Measurements from ENCODE around the gene ASCC1.
"Not testable (repeated sequence)": the region's sequence is repeated elsewhere in the genome, so short reads cannot be mapped to it uniquely, and the experiment has no call there.

The ASCC1 gene

GRCh38 chr10:72171175-72171630 is 44.9 kb downstream of the ASCC1 start:
- no peak for DNase-seq (ENCODE audit: low spot score in 2 of 2)
- no peak overlapping the region for H3K4me3 Mint-ChIP-seq
- no peaks in the 10 kb centered on the region for H3K27me3 Mint-ChIP-seq
- peaks cover 2% of the 10 kb centered on the region for H3K36me3 Mint-ChIP-seq (ENCODE audit: insufficient read depth)
- H3K9me3 Mint-ChIP-seq, result no peaks in the 10 kb centered on the region
- H3K27ac Mint-ChIP-seq (ENCODE audit: low read depth), result peak overlapping the region; percentile 78
- peaks cover 6% of the 10 kb centered on the region for H3K4me1 Mint-ChIP-seq
- ATAC-seq (replicated peaks; ENCODE audit: extremely low read depth, poor library complexity, severe bottlenecking), result no peak

- Mint-ChIP-seq H3K4me3 (no peak overlapping the region), H3K9me3 (no peaks in the 10 kb centered on the region), H3K27me3 (no peaks in the 10 kb centered on the region), H3K36me3 (ENCODE audit: insufficient read depth) (peaks cover 2% of the 10 kb centered on the region), H3K27ac (ENCODE audit: low read depth) (peak overlapping the region; percentile 78), H3K4me1 (peaks cover 6% of the 10 kb centered on the region)
- ATAC-seq (replicated peaks; ENCODE audit: extremely low read depth, poor library complexity, severe bottlenecking) (no peak), DNase-seq (ENCODE audit: low spot score in 2 of 2) (no peak)
Observed at GRCh38 chr10:72170733-72171132, 45.3 kb downstream of the ASCC1 start.

DNA sequence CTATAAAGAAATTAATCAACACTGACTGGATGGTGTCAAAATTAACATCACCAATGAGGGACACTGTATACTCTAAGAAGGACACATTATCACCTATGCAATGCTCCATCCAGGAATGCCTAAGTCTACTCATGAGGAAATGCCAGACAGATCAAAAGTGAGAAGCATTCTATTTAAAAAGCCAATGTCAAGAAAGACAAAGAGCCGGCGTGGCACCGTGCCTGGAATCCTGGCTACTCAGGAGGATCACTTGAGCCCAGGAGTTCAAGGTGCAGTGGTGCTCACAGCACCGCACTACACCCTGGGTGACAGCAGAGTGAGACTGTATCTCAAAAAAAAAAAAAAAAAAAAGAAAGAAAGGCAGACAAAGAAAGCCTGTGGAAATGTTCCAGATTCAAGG is 45.8 kb downstream of the ASCC1 start:
- Mint-ChIP-seq H3K9me3 (no peaks in the 10 kb centered on the region), H3K27me3 (no peaks in the 10 kb centered on the region)
- DNase-seq (ENCODE audit: low spot score in 2 of 2), result no peak

DNA sequence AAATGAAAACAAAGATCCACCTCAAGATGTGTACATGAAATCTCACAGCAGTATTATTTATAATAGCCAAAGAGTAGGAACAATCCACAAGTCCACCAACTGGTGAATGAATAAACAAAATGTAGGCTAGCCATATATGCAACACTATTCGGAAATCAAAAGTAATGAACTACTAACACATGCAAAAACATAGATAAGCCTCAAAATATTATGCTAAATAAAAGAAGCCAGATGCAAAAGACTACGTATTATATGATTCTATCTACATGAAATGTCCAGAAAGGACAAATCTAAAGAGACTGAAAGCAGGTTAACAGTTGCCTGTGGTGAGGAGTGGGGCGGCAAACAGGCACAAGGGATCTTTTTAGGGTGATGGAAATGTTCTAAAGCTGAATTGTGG is 49.0 kb downstream of the ASCC1 start:
- no peaks in the 10 kb centered on the region for H3K9me3 Mint-ChIP-seq
- H3K4me1 Mint-ChIP-seq, result peaks cover 6% of the 10 kb centered on the region
- H3K27me3 Mint-ChIP-seq, result no peaks in the 10 kb centered on the region
- peaks cover 2% of the 10 kb centered on the region for H3K36me3 Mint-ChIP-seq (ENCODE audit: insufficient read depth)
- H3K27ac Mint-ChIP-seq (ENCODE audit: low read depth), result no peak overlapping the region
- ATAC-seq (replicated peaks; ENCODE audit: extremely low read depth, poor library complexity, severe bottlenecking), result no peak
- H3K4me3 Mint-ChIP-seq, result no peak overlapping the region
- DNase-seq (ENCODE audit: low spot score in 2 of 2), result no peak

More for the DNA sequence above, 45.8 kb downstream of the ASCC1 start:
- no peak overlapping the region for H3K4me3 Mint-ChIP-seq
- peak overlapping the region; percentile 69 for H3K27ac Mint-ChIP-seq (ENCODE audit: low read depth)
- peaks cover 6% of the 10 kb centered on the region for H3K4me1 Mint-ChIP-seq
- ATAC-seq (replicated peaks; ENCODE audit: extremely low read depth, poor library complexity, severe bottlenecking), result no peak
- H3K36me3 Mint-ChIP-seq (ENCODE audit: insufficient read depth), result peaks cover 2% of the 10 kb centered on the region

DNA sequence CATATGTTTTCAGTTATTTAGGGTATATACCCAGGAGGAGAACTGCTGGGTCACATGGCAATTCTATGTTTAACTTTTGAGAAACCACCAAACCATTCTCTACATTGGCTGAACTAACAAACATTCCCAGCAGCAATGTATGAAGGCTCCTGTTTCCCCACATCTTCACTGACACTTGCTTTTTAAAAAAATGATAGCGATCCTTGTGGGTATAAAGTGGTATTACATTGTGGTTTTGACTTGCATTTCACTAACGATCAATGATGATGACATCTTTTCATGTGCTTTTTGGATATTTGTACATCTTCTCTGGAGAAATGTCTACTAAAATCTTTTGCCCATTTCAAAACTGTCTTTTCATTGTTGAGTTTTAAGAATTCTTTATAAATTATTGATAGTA is 51.5 kb downstream of the ASCC1 start:
- Mint-ChIP-seq H3K9me3 (no peaks in the 10 kb centered on the region), H3K4me1 (no peaks in the 10 kb centered on the region), H3K4me3 (no peak overlapping the region), H3K36me3 (ENCODE audit: insufficient read depth) (peaks cover 4% of the 10 kb centered on the region), H3K27ac (ENCODE audit: low read depth) (no peak overlapping the region), H3K27me3 (no peaks in the 10 kb centered on the region)
- ATAC-seq (replicated peaks; ENCODE audit: extremely low read depth, poor library complexity, severe bottlenecking), result no peak
- no peak for DNase-seq (ENCODE audit: low spot score in 2 of 2)

DNA sequence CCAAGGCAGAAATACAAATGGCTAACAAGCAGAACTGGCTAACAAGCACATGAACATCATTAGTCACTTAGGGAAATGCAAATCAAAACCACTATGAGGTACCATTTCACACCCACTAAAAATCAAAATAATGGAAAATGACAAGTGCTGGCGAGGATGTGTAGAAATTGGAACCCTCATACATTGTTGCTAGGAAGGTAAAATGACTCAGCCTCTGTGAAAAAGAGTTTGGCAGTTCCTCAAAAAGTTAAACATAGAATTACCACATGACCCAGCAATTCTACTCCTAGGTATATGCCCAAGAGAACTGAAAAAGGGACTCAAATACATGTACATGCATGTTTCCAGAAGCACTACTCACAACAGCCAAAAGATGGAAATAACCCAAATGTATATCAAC is 53.1 kb downstream of the ASCC1 start:
- Mint-ChIP-seq H3K27ac (ENCODE audit: low read depth) (no peak overlapping the region), H3K27me3 (no peaks in the 10 kb centered on the region), H3K9me3 (no peaks in the 10 kb centered on the region), H3K36me3 (ENCODE audit: insufficient read depth) (peaks cover 6% of the 10 kb centered on the region), H3K4me1 (no peaks in the 10 kb centered on the region), H3K4me3 (no peak overlapping the region)
- no peak for ATAC-seq (replicated peaks; ENCODE audit: extremely low read depth, poor library complexity, severe bottlenecking)
- no peak for DNase-seq (ENCODE audit: low spot score in 2 of 2)

DNA sequence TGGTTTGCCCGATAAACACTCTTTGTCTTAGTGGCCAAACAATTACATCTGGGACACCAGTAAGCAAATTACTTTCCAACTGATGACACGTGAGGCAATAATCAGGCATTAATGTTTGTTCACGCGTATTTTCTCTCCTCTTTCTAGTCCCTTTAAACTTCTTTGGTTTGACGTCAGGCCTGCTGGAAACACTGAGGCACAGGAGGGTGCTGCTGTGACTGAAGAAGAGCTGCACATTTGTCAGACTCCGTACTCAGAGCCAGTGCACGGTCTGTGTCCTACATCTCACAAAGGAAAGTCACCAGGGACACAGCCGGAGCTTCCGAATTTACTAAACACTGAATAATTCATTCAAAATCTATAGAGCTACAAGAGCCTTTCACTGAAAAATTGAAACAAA is 57.9 kb downstream of the ASCC1 start:
- DNase-seq (ENCODE audit: low spot score in 2 of 2), result no peak
- Mint-ChIP-seq H3K4me3 (no peak overlapping the region), H3K9me3 (no peaks in the 10 kb centered on the region), H3K27ac (ENCODE audit: low read depth) (no peak overlapping the region), H3K4me1 (no peaks in the 10 kb centered on the region), H3K36me3 (ENCODE audit: insufficient read depth) (peaks cover 8% of the 10 kb centered on the region), H3K27me3 (no peaks in the 10 kb centered on the region)
- ATAC-seq (replicated peaks; ENCODE audit: extremely low read depth, poor library complexity, severe bottlenecking), result no peak

GRCh38 chr10:72156223-72156622 is 59.9 kb downstream of the ASCC1 start:
- DNase-seq (ENCODE audit: low spot score in 2 of 2), result no peak
- H3K4me3 Mint-ChIP-seq, result no peak overlapping the region
- no peaks in the 10 kb centered on the region for H3K9me3 Mint-ChIP-seq
- H3K36me3 Mint-ChIP-seq (ENCODE audit: insufficient read depth), result peaks cover 9% of the 10 kb centered on the region
- ATAC-seq (replicated peaks; ENCODE audit: extremely low read depth, poor library complexity, severe bottlenecking), result no peak
- H3K27ac Mint-ChIP-seq (ENCODE audit: low read depth), result no peak overlapping the region
- no peaks in the 10 kb centered on the region for H3K27me3 Mint-ChIP-seq
- H3K4me1 Mint-ChIP-seq, result no peaks in the 10 kb centered on the region

GRCh38 chr10:72152286-72152685 is 63.8 kb downstream of the ASCC1 start:
- Mint-ChIP-seq H3K4me1 (no peaks in the 10 kb centered on the region), H3K4me3 (no peak overlapping the region), H3K9me3 (no peaks in the 10 kb centered on the region), H3K27ac (ENCODE audit: low read depth) (no peak overlapping the region), H3K36me3 (ENCODE audit: insufficient read depth) (peaks cover 6% of the 10 kb centered on the region), H3K27me3 (no peaks in the 10 kb centered on the region)
- DNase-seq (ENCODE audit: low spot score in 2 of 2) (no peak), ATAC-seq (replicated peaks; ENCODE audit: extremely low read depth, poor library complexity, severe bottlenecking) (no peak)

DNA sequence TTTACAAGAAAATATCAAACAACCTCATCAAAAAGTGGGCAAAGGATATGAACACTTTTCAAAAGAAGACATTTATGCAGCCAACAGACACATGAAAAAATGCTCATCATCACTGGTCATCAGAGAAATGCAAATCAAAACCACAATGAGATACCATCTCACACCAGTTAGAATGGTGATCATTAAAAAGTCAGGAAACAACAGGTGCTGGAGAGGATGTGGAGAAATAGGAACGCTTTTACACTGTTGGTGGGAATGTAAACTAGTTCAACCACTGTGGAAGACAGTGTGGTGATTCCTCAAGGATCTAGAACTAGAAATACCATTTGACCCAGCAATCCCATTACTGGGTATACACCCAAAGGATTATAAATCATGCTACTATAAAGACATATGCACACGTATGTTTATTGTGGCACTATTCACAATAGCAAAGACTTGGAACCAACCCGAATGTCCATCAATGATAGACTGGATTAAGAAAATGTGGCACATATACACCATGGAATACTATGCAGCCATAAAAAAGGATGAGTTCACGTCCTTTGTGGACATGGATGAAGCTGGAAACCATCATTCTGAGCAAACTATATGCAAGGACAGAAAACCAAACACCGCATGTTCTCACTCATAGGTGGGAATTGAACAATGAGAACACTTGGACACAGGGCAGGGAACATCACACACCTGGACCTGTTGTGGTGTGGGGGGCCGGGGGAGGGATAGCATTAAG is 65.2 kb downstream of the ASCC1 start:
- ATAC-seq (replicated peaks; ENCODE audit: extremely low read depth, poor library complexity, severe bottlenecking); H3K9me3 Mint-ChIP-seq; H3K27me3 Mint-ChIP-seq; H3K4me3 Mint-ChIP-seq; DNase-seq (ENCODE audit: low spot score in 2 of 2); H3K36me3 Mint-ChIP-seq (ENCODE audit: insufficient read depth); H3K4me1 Mint-ChIP-seq; H3K27ac Mint-ChIP-seq (ENCODE audit: low read depth): not testable (repeated sequence)

- not testable (repeated sequence) for H3K27me3 Mint-ChIP-seq; H3K4me3 Mint-ChIP-seq; H3K4me1 Mint-ChIP-seq; H3K36me3 Mint-ChIP-seq (ENCODE audit: insufficient read depth); H3K9me3 Mint-ChIP-seq; DNase-seq (ENCODE audit: low spot score in 2 of 2); H3K27ac Mint-ChIP-seq (ENCODE audit: low read depth); ATAC-seq (replicated peaks; ENCODE audit: extremely low read depth, poor library complexity, severe bottlenecking)
Observed at GRCh38 chr10:72147324-72147584, 68.8 kb downstream of the ASCC1 start.

DNA sequence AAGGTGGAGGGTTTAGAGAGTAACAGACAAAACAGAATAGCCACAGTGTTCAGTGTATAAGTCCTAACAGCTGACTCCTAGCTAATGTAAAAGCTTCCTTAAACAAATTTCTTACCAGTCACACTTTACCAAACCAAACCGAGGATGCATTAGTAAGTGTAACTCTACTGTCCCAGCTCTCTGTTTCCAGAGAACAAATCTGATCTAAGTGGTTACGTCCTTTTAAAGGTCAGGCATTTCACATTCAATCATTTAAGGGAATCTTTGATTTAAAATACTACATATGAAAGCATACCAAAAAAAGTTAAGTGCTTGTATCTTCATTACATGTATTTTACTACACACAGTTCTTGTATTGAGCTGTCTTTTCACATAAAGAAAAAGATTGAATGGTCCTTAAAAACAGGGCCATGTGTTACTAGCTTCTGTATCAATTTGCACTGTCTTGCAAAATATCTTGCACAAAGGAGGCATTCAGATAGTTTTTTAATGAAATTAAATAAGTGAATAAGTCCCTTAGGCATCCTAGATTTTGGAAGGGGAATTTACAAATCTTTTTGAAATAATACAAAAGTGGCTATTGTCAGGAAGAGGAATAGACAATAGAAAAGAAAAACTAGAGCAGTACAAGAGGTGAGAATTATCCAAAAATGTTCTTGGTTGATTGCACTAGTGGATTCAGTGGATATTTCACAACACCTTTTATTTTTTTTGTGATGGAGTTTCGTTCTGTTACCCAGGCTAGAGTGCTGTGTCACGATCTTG is 69.3 kb downstream of the ASCC1 start:
- Mint-ChIP-seq H3K9me3 (no peaks in the 10 kb centered on the region), H3K27me3 (no peaks in the 10 kb centered on the region)

DNA sequence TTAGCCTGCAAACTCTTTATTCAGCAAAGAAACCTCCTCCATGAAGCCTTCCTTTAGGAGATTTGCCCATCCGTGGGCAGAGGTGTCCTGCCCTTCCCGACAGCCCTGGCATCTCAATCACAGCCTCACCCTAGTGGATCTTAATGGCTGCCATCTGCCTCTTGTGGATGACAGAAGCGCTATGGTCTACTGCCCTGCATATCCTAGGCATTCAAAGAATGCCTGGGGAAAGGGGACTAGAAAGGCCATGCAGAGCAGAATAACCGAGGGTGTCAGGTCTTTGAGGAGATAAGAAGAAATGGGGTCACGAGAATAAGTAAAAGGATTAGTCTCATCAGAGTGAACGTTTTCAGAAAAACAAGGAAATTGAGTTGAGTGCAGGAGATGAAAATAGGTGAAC is 70.0 kb downstream of the ASCC1 start:
- peaks cover 3% of the 10 kb centered on the region for H3K4me1 Mint-ChIP-seq
- peaks cover 2% of the 10 kb centered on the region for H3K36me3 Mint-ChIP-seq (ENCODE audit: insufficient read depth)
- H3K27ac Mint-ChIP-seq (ENCODE audit: low read depth), result no peak overlapping the region
- no peak for ATAC-seq (replicated peaks; ENCODE audit: extremely low read depth, poor library complexity, severe bottlenecking)
- no peaks in the 10 kb centered on the region for H3K27me3 Mint-ChIP-seq
- no peak for DNase-seq (ENCODE audit: low spot score in 2 of 2)
- no peak overlapping the region for H3K4me3 Mint-ChIP-seq
- H3K9me3 Mint-ChIP-seq, result no peaks in the 10 kb centered on the region

More for the DNA sequence above, 69.3 kb downstream of the ASCC1 start:
- Mint-ChIP-seq H3K4me3 (no peak overlapping the region), H3K4me1 (no peaks in the 10 kb centered on the region), H3K36me3 (ENCODE audit: insufficient read depth) (peaks cover 2% of the 10 kb centered on the region), H3K27ac (ENCODE audit: low read depth) (no peak overlapping the region)
- DNase-seq (ENCODE audit: low spot score in 2 of 2) (no peak), ATAC-seq (replicated peaks; ENCODE audit: extremely low read depth, poor library complexity, severe bottlenecking) (no peak)
